ENCODE measurements around the gene SS18L1.

Gene SS18L1

GRCh38 chr20:62195736-62196135, 52.2 kb downstream of the SS18L1 start:
- DNase-seq (ENCODE audit: low read depth) = no peak

DNA sequence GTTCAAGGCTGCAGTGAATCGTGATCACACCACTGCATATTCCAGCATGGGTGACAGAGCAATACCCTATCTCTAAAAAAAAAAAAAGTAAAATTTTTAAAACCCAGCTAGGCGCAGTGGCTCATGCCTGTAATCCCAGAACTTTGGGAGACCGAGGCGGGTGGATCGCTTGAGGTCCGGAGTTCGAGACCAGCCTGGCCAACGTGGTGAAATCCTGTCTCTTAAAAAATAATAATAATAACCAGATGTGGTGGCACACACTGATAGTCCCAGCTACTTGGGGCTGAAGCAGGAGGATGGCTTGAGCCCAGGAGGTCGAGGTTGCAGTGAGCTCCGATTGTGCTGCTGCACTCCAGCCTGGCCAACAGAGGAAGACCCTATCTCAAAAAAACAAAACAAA, 52.7 kb downstream of the SS18L1 start:
- DNase-seq (ENCODE audit: low read depth) = no peak

DNA sequence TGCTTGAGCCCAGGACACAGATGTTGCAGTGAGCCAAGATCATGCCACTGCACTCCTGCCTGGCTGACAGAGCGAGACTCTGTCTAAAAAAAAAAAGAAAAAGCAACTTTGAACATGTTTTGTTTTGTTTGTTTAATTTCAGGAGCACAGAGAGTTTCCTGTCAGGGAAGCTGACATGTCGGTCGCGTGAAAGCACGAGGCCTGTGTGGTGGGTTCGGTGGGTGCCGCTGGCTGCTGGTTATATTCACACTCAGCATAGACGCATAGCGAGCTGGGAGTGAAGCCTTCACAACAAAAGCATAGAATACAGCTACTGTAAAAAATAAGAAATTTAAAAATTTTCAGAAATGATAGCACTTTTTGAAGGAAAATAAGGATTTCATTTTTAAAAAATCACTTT, 53.7 kb downstream of the SS18L1 start:
- DNase-seq (ENCODE audit: low read depth) = no peak

DNA sequence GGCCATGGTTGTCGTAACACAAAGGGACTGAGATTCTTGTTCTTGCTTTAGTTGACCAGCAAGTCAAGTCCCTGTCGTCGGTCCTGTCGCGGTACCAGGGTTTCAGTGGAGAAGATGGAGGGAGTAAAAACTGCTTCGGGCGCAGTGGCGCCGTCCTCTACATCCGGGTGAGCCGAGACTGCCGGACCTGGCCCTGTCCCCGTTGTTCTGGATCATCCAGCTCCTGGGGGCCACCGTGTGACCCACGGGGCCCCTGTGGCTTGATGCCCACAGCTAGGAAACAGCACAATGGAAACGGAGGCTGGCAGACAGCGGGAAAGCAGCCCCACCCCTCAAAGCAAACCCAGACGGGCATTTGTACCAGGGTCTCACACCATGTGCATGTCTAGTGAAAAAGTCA, 54.2 kb downstream of the SS18L1 start:
- DNase-seq (ENCODE audit: low read depth) = no peak

DNA sequence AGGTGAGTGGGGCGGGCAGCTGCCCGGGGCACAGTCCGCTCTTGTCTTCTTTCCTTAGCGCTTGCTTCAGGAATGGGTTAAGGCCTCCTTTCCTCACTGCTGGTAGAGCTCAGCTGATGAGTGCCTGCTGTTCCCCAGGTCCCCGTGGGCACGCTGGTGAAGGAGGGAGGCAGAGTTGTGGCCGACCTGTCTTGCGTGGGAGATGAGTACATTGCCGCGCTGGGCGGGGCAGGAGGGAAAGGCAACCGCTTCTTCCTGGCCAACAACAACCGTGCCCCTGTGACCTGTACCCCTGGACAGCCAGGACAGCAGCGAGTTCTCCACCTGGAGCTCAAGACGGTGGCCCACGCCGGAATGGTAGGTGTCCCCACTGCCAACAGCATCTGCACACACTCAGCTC, 54.9 kb downstream of the SS18L1 start:
- DNase-seq (ENCODE audit: low read depth) = no peak

GRCh38 chr20:62198931-62199330, 55.4 kb downstream of the SS18L1 start:
- no peak for DNase-seq (ENCODE audit: low read depth)

DNA sequence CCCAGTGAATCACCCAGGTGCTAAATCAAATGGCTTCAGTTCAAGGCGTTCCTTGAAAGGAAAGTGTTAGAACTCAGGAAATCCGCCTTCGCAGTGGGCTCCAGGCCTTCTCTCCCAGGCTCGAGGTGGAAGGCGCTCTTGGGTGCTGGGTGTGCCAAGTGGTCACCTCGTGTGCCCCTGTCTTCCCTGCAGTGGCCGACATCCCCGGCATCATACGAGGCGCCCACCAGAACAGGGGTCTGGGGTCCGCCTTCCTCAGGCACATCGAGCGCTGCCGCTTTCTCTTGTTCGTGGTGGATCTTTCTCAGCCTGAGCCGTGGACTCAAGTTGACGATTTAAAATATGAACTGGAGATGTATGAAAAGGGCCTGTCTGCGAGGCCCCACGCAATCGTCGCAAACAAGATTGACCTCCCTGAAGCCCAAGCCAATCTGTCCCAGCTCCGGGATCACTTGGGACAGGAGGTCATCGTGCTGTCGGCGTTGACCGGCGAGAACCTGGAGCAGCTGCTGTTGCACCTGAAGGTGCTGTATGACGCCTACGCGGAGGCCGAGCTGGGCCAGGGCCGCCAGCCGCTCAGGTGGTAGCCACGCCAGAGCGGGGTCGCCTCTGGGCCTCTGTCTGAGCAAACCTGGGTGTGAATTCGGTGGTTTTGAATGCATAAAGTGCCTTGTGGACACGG, 57.1 kb downstream of the SS18L1 start:
- no peak for DNase-seq (ENCODE audit: low read depth)

GRCh38 chr20:62201173-62202082, 57.9 kb downstream of the SS18L1 start:
- no peak for DNase-seq (ENCODE audit: low read depth)

GRCh38 chr20:62202083-62202395, 58.5 kb downstream of the SS18L1 start:
- no peak for DNase-seq (ENCODE audit: low read depth)

- no peak for DNase-seq (ENCODE audit: low read depth)
Observed at GRCh38 chr20:62202676-62203377, 59.3 kb downstream of the SS18L1 start.

DNA sequence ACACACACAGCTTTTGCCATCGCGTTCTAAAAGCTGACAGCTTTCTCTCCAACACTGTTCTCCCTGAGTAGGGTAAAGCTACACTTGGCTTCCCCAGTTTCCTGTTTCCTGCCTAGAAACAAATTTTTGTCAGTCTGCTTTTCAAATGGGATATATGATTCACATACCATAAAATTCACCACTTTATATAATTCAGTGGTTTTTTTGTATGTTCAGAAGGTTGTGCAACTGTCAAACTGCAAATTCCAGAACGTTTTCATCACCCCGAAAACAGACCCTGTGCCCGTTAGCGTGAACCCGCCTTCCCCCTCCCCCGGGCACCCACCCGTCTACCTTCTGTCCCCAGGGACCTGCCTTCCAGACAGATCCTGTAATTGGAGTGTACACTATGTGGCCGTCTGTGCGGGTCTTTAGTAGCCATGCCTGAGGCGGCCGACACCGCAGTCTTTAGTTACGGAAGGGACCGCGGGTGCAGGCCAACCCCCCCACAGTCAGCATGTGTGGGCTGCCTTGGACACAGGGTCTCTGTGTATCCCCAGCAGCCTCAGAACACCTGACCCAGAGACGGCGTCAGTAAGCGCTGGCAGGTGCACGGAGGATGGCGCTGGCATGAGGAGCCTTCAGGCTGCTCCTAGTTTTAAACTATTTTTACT, 59.9 kb downstream of the SS18L1 start:
- no peak for DNase-seq (ENCODE audit: low read depth)

GRCh38 chr20:62205618-62206387, 62.2 kb downstream of the SS18L1 start:
- DNase-seq (ENCODE audit: low read depth) = no peak

GRCh38 chr20:62206388-62206775, 62.8 kb downstream of the SS18L1 start:
- DNase-seq (ENCODE audit: low read depth) = no peak

GRCh38 chr20:62208061-62208794, 64.7 kb downstream of the SS18L1 start:
- no peak for DNase-seq (ENCODE audit: low read depth)

DNA sequence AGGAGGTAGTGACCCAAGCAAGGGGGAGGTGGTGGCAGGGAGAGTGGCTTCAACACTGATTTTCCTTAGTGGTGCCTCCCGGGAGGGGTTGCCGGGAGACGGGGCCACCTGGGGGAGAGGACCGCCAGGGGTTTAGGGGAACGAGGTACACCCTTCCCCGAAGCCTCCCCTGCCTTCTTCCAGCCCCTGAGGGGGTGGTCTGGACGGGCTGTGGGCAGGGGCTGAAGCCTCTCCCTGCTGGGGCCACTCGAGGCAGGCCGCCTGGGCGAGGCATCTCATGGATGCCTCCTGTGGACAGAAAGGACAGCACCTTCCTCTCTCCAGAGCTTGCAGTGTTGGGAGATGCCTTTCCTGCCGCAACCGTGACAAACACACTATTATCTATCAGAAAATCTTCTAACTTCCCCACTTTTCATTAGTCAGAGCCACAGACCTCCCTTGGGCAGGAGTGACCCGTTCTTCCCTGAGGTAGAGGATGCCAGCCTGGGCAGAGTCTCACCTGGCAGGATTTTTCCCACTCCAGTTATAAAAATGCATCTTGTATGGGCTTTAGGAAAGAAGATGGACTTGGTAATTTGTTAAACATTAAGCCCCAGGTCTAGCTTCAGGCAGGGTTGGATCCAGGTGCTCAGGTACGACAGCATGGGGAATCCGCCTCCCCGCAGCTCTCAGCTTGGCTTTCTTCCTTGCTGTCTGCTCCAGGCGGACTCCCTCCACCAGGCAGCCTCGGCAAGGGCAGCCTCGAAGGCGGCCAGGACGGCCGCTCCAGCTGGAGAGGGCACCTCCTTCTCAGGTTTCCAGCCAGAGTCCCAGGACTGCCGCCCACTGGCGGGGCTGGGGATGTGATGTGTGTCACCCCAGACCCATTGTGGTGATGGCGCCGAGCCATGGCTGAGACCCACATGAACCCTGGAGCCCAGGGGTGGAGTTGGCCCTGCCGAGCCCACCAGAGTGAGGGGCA, 65.5 kb downstream of the SS18L1 start:
- no peak for DNase-seq (ENCODE audit: low read depth)

- DNase-seq (ENCODE audit: low read depth) = no peak
Observed at GRCh38 chr20:62209850-62210495, 66.4 kb downstream of the SS18L1 start.

- no peak for DNase-seq (ENCODE audit: low read depth)
Observed at GRCh38 chr20:62210496-62210855, 66.9 kb downstream of the SS18L1 start.

GRCh38 chr20:62211216-62211615, 67.6 kb downstream of the SS18L1 start:
- no peak for DNase-seq (ENCODE audit: low read depth)

DNA sequence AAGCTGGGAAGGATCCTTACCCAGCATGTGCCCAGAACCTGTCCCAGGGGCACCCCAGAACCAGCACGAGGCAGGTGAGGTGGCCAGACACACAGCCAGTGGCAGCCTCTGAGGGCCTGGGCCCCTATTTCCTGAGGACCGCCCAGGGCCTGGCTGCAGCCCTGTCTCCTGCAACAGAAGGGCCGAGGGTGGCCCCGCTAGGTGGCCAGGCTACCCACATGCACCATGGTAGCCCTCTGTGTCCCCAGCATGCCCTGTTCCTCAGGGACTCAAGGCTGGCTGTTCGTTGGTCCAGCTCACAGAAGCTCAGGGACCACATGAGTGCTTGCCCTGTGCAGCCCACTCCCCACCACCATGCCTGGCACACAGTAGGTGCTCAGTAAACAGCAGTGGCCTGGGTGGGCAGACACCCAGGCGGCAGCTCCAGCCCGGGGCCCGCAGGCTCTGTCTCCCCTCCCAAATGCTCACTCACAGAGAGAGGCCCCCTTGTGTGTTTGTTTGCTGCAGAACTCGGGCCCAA, 68.3 kb downstream of the SS18L1 start:
- DNase-seq (ENCODE audit: low read depth) = no peak
